Fibroblast of lung (primary cell): Measurements from ENCODE around the gene SERINC5. TPM values are rescaled to one million over a fixed set of nuclear protein-coding genes. Genes with fewer than 3 reads are reported as not detected.
"Not testable (repeated sequence)": the region's sequence is repeated elsewhere in the genome, so short reads cannot be mapped to it uniquely, and the experiment has no call there.

Experiments
- DNase-seq, 2 donors: peaks; one replicate each; pipeline versions ENCODE4 v3.0.0 to v3.0.0-alpha.2; 2010; ENCODE audit warnings: low read depth in 2 of 2
- H2AFZ ChIP-seq: 2 replicates; pipeline ENCODE4 v1.5.1; 2012; ENCODE audit warnings: low read length, control low read depth, inconsistent platforms
- H3K27ac ChIP-seq: 2 replicates; pipeline ENCODE4 v1.5.1; 2011; ENCODE audit warnings: low read length, control low read depth; ENCODE audit not compliant: insufficient read depth
- H3K27me3 ChIP-seq: 2 replicates; pipeline ENCODE4 v1.5.1; 2011; ENCODE audit warnings: mild to moderate bottlenecking, low read length; ENCODE audit not compliant: control insufficient read depth, insufficient read depth
- H3K36me3 ChIP-seq: 2 replicates; pipeline ENCODE4 v1.5.1; 2011; ENCODE audit warnings: low read length; ENCODE audit not compliant: control insufficient read depth, insufficient read depth
- H3K4me1 ChIP-seq: 2 replicates; pipeline ENCODE4 v1.5.1; 2011; ENCODE audit warnings: low read length; ENCODE audit not compliant: control insufficient read depth, insufficient read depth; ENCODE audit errors: extremely low read depth
- H3K4me2 ChIP-seq: 2 replicates; pipeline ENCODE4 v1.5.1; 2011; ENCODE audit warnings: low read length, control low read depth; ENCODE audit not compliant: insufficient read depth; ENCODE audit errors: extremely low read depth
- H3K4me3 ChIP-seq, 4 experiments: fragments of 200-600 bp in 1 of 4; sonication (generic) in 1 of 4; replicated peaks in 1 of 4; 2 replicates each; pipeline ENCODE4 v1.5.1; 2011 to 2016; ENCODE audit warnings: low read length in 4 of 4, low read depth in 3 of 4, mild to moderate bottlenecking in 3 of 4, control low read depth in 2 of 4, inconsistent platforms in 1 of 4, mixed read lengths in 1 of 4; ENCODE audit not compliant: insufficient read depth in 1 of 4; ENCODE audit errors: control extremely low read depth in 1 of 4
- H3K79me2 ChIP-seq: 2 replicates; pipeline ENCODE4 v1.5.1; 2012; ENCODE audit warnings: mild to moderate bottlenecking, low read length, inconsistent platforms; ENCODE audit not compliant: control insufficient read depth, insufficient read depth
- H3K9ac ChIP-seq: 2 replicates; pipeline ENCODE4 v1.5.1; 2011; ENCODE audit warnings: mild to moderate bottlenecking, low read length, control low read depth; ENCODE audit not compliant: insufficient read depth
- H3K9me3 ChIP-seq: 2 replicates; pipeline ENCODE4 v1.5.1; 2012; ENCODE audit warnings: low read depth, low read length; ENCODE audit not compliant: control insufficient read depth, insufficient read depth
- H4K20me1 ChIP-seq: 2 replicates; pipeline ENCODE4 v1.5.1; 2011; ENCODE audit warnings: low read length; ENCODE audit not compliant: control insufficient read depth, insufficient read depth; ENCODE audit errors: extremely low read depth
- CTCF ChIP-seq, 2 donors: IDR thresholded peaks in 1 of 2; conservative IDR thresholded peaks in 1 of 2; 1 replicate in 1 of 2; 2 replicates in 1 of 2; pipeline ENCODE4 v1.5.1; 2011 to 2012; ENCODE audit warnings: low read length in 2 of 2, control low read depth in 1 of 2, inconsistent platforms in 1 of 2, low read depth in 1 of 2, mild to moderate bottlenecking in 1 of 2
- EZH2 ChIP-seq: IDR thresholded peaks from 2 replicates; pipeline ENCODE4 v1.5.1; 2012; ENCODE audit warnings: low read length, control low read depth, mild to moderate bottlenecking; ENCODE audit errors: missing control alignments
- polyA plus RNA-seq, 2 donors: library from polyadenylated mRNA; depleted of rRNA in 1 of 2; stranded (reverse) in 1 of 2; unstranded in 1 of 2; fragments of >200 nt; gene quantifications; 2 replicates each; pipeline ENCODE4 v1.2.1, GENCODE V29; 2011 to 2012; ENCODE audit warnings: missing spikeins in 1 of 2
- total RNA-seq: library from RNA; depleted of rRNA; stranded (reverse); fragments of >200 nt; gene quantifications from 2 replicates; pipeline ENCODE4 v1.2.1, GENCODE V29; 2014

The SERINC5 gene
- total and polyA plus RNA-seq, 2 donors (not counting 1 experiment from before 2014, with no cell fraction given) = 9.5 to 10.9 TPM

- peaks cover 3% of the 10 kb centered on the region for H3K4me1 ChIP-seq
- no peak overlapping the region for H3K4me2 ChIP-seq
- no peak for DNase-seq
- H3K36me3 ChIP-seq = no peaks in the 10 kb centered on the region
- no peaks in the 10 kb centered on the region for H4K20me1 ChIP-seq
- no peaks in the 10 kb centered on the region for H3K79me2 ChIP-seq
- H2AFZ ChIP-seq = no peak overlapping the region
- H3K9ac ChIP-seq = no peak overlapping the region
- H3K27ac ChIP-seq = no peak overlapping the region
- no peak overlapping the region for H3K4me3 ChIP-seq
- H3K27me3 ChIP-seq = no peaks in the 10 kb centered on the region
- no peak for TF ChIP-seq EZH2
- TF ChIP-seq CTCF (conservative IDR thresholded peaks at IDR 0.05 in 1 of 2, IDR thresholded peaks at IDR 0.05 in 1 of 2; ENCODE audit: low read depth in 1 of 2, low read length in 2 of 2) = no peak
- no peaks in the 10 kb centered on the region for H3K9me3 ChIP-seq
Observed at GRCh38 chr5:80139466-80139972, 116.3 kb downstream of the SERINC5 start.

- Histone ChIP-seq H3K4me1 (peaks cover 3% of the 10 kb centered on the region), H3K27ac (no peak overlapping the region), H3K27me3 (no peaks in the 10 kb centered on the region), H3K4me3 (no peak overlapping the region), H3K4me2 (no peak overlapping the region), H3K9ac (no peak overlapping the region), H2AFZ (no peak overlapping the region), H4K20me1 (no peaks in the 10 kb centered on the region), H3K79me2 (no peaks in the 10 kb centered on the region), H3K9me3 (no peaks in the 10 kb centered on the region), H3K36me3 (no peaks in the 10 kb centered on the region)
- TF ChIP-seq EZH2 = no peak
- TF ChIP-seq CTCF (conservative IDR thresholded peaks at IDR 0.05 in 1 of 2, IDR thresholded peaks at IDR 0.05 in 1 of 2; ENCODE audit: low read depth in 1 of 2, low read length in 2 of 2) = no peak
- no peak for DNase-seq
Observed at GRCh38 chr5:80138486-80138885, 117.4 kb downstream of the SERINC5 start.

GRCh38 chr5:80136798-80137197 lies 119.0 kb downstream of the SERINC5 start:
- H3K79me2 ChIP-seq, H2AFZ ChIP-seq, H3K9ac ChIP-seq, H4K20me1 ChIP-seq, H3K4me3 ChIP-seq, H3K4me1 ChIP-seq, H3K4me2 ChIP-seq, H3K36me3 ChIP-seq, DNase-seq, H3K9me3 ChIP-seq, H3K27me3 ChIP-seq, H3K27ac ChIP-seq: not testable (repeated sequence)
